Measurements from ENCODE around the gene GABRB3. TPM values are rescaled to one million over a fixed set of nuclear protein-coding genes. Genes with fewer than 3 reads are reported as not detected.

The GABRB3 gene
- total RNA-seq, 2 donors from 2014 or later = 0.72 to 1.1 TPM

DNA sequence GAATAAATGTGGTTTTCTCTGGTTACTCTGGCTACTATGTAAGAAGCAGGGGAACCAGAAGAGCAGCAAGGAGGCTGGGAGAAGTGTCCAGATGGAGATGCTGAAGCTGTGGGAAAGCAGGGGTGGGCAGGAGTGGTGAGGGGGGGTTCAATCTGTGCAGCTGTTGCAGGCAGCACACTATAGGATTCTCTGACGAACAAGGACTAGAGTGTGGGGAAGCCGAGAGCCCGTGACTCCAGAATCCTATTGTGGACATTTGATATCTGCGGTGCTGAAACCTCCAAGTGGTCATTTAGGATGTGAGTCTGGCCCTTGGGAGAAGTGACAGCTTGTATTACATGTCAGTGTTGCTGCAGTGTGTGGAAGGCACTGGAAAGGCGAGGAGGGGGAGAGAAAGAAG, 60.5 kb downstream of the GABRB3 start:
- TF ChIP-seq, protein P1, sequence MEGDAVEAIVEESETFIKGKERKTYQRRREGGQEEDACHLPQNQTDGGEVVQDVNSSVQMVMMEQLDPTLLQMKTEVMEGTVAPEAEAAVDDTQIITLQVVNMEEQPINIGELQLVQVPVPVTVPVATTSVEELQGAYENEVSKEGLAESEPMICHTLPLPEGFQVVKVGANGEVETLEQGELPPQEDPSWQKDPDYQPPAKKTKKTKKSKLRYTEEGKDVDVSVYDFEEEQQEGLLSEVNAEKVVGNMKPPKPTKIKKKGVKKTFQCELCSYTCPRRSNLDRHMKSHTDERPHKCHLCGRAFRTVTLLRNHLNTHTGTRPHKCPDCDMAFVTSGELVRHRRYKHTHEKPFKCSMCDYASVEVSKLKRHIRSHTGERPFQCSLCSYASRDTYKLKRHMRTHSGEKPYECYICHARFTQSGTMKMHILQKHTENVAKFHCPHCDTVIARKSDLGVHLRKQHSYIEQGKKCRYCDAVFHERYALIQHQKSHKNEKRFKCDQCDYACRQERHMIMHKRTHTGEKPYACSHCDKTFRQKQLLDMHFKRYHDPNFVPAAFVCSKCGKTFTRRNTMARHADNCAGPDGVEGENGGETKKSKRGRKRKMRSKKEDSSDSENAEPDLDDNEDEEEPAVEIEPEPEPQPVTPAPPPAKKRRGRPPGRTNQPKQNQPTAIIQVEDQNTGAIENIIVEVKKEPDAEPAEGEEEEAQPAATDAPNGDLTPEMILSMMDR (IDR thresholded peaks at IDR 0.05) = no peak
- Histone ChIP-seq H3K9me3 (no peaks in the 10 kb centered on the region), H3K4me1 (no peaks in the 10 kb centered on the region), H3K27ac (no peak overlapping the region), H3K27me3 (no peaks in the 10 kb centered on the region), H3K4me3 (no peak overlapping the region), H3K9ac (ENCODE audit: low read depth in 2 of 2, low read length in 2 of 2) (no peak overlapping the region), H3K36me3 (no peaks in the 10 kb centered on the region)
- intact Hi-C loops (cut with DNase I) = no loop called here
- no peak for DNase-seq

DNA sequence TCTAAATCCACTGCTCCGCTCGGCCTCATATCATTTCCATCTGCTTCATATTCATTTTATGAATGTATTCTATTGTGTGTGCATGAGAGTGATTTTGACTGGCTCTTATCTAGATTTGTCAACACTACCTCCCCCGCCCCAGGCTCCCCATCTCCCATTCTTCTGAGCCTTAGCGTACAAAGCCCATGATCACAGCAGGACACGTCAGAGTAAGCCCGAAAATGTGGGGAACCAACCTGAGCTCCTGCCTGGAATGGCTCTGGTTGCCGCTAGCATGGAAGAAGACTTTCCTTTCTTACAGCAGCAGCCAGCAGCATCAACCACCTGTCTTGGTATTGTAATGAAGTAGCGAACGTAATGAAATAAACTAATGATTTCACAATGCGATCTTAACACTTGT, 61.4 kb downstream of the GABRB3 start:
- Histone ChIP-seq H3K4me3 (no peak overlapping the region), H3K9ac (ENCODE audit: low read depth in 2 of 2, low read length in 2 of 2) (no peak overlapping the region)
- intact Hi-C loops (cut with DNase I) = no loop called here

DNA sequence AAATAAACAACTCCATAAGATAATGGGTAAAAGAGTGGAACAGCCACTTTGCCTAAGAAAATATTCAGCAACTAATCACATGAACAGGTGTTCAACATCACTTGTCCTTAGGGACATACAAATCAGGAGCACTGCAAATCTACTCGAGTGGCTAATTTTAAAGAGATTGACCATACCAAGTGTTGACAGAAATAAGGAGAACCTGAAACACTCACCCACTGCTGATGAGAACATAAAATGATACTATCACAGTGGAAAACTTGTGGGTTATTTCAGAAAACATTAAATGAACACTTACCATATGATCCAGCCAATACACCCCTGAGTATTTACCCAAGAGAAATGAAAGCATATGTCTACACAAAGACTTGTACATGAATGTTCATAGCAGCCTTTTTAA, 70.5 kb downstream of the GABRB3 start:
- intact Hi-C loops (cut with DNase I) = no loop called here
- DNase-seq = no peak
- no peak overlapping the region for H3K4me3 ChIP-seq
- H3K4me1 ChIP-seq = no peaks in the 10 kb centered on the region
- TF ChIP-seq, protein P1 (IDR thresholded peaks at IDR 0.05) = no peak
- no peaks in the 10 kb centered on the region for H3K27me3 ChIP-seq
- no peaks in the 10 kb centered on the region for H3K36me3 ChIP-seq
- H3K9me3 ChIP-seq = no peaks in the 10 kb centered on the region
- no peak overlapping the region for H3K27ac ChIP-seq
- H3K9ac ChIP-seq (ENCODE audit: low read depth in 2 of 2, low read length in 2 of 2) = no peak overlapping the region

More for the DNA sequence above, 61.4 kb downstream of the GABRB3 start:
- Histone ChIP-seq H3K9me3 (no peaks in the 10 kb centered on the region), H3K4me1 (no peaks in the 10 kb centered on the region), H3K36me3 (no peaks in the 10 kb centered on the region), H3K27me3 (no peaks in the 10 kb centered on the region), H3K27ac (no peak overlapping the region)
- TF ChIP-seq, protein P1 (IDR thresholded peaks at IDR 0.05) = no peak
- no peak for DNase-seq

DNA sequence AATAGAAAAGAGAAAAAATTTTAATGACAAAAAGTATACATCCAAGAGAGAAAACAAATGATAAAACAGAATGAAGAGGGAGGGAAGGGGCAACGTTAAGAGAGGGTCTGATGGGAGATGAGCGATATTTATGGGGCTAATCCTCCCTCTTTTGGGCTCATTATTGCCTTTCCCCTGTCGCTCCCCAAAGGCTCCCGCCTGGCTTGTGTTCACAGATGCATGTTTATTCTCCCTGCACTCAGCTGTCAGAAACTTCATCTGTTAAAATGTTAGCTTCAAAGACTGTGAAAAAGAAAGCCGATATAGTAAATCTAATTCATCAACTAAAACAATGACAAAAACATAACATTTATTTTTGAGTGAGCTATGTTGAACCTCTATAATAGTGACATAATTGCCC, 74.3 kb downstream of the GABRB3 start:
- H3K4me1 ChIP-seq = no peaks in the 10 kb centered on the region
- H3K9ac ChIP-seq (ENCODE audit: low read depth in 2 of 2, low read length in 2 of 2) = no peak overlapping the region
- no peaks in the 10 kb centered on the region for H3K36me3 ChIP-seq
- H3K27ac ChIP-seq = no peak overlapping the region
- no peak overlapping the region for H3K4me3 ChIP-seq
- intact Hi-C loops (cut with DNase I) = no loop called here
- no peak for DNase-seq
- H3K27me3 ChIP-seq = no peaks in the 10 kb centered on the region
- TF ChIP-seq, protein P1 (IDR thresholded peaks at IDR 0.05) = no peak
- H3K9me3 ChIP-seq = no peaks in the 10 kb centered on the region

DNA sequence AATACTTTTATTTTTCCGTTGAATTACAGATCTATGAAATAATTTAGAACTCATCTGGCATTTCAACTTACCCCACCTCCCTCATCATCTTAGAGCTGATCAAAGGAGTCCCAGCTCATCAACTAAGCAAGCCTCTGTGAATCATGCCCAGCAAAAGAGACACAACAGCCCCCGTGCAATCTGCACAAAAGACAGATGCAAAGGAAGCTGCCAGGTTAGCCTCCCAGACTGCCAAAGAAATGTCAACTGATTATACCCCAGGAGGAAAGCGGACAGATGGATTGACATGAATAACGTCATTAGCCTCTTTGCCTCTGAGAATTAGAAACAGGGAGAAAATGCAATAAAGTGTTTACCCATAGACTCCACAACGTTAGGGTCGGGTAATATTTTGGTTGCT, 75.0 kb downstream of the GABRB3 start:
- DNase-seq = no peak
- intact Hi-C loops (cut with DNase I) = no loop called here

More for the DNA sequence above, 75.0 kb downstream of the GABRB3 start:
- H3K27me3 ChIP-seq = no peaks in the 10 kb centered on the region
- H3K36me3 ChIP-seq = no peaks in the 10 kb centered on the region
- H3K9ac ChIP-seq (ENCODE audit: low read depth in 2 of 2, low read length in 2 of 2) = no peak overlapping the region
- no peak overlapping the region for H3K27ac ChIP-seq
- H3K9me3 ChIP-seq = no peaks in the 10 kb centered on the region
- H3K4me3 ChIP-seq = no peak overlapping the region
- no peaks in the 10 kb centered on the region for H3K4me1 ChIP-seq
- TF ChIP-seq, protein P1 (IDR thresholded peaks at IDR 0.05) = no peak
